OCI-LY3 (cell line): ENCODE measurements around the gene CDC5L.

Experiments used
- H2AFZ ChIP-seq: fragments of 200-600, 300-600 bp; shearing (Covaris generic); 2 replicates; pipeline ENCODE4 v1.6.0; 2014; ENCODE audit warnings: antibody characterized with exemption, low read depth, low read length
- H3K27ac ChIP-seq: fragments of 200-600, 300-600 bp; sonication (generic); 2 replicates; pipeline ENCODE4 v1.5.1; 2014; ENCODE audit warnings: mild to moderate bottlenecking, low read length, moderate library complexity, mixed read lengths
- H3K27me3 ChIP-seq: fragments of 200-600, 300-600 bp; sonication (generic); 2 replicates; pipeline ENCODE4 v1.6.1; 2014; ENCODE audit warnings: low read depth, low read length, mixed read lengths
- H3K36me3 ChIP-seq: fragments of 200-600, 300-600 bp; sonication (generic); replicated peaks from 2 replicates; pipeline ENCODE3; 2014; ENCODE audit warnings: low read depth, low read length, mixed read lengths
- H3K4me1 ChIP-seq: fragments of 300-600, 200-600 bp; sonication (generic); 2 replicates; pipeline ENCODE4 v1.6.1; 2014; ENCODE audit warnings: low read length, mixed read lengths
- H3K4me2 ChIP-seq: fragments of 200-600, 300-600 bp; sonication (generic); 2 replicates; pipeline ENCODE4 v1.6.1; 2014; ENCODE audit warnings: low read length, mixed read lengths
- H3K4me3 ChIP-seq: fragments of 300-600, 200-600 bp; sonication (generic); 2 replicates; pipeline ENCODE4 v1.5.1; 2014; ENCODE audit warnings: antibody characterized with exemption, mild to moderate bottlenecking, low read length, moderate library complexity
- H3K79me2 ChIP-seq: fragments of 300-600, 200-600 bp; shearing (Covaris generic); 2 replicates; pipeline ENCODE4 v1.6.1; 2014; ENCODE audit warnings: mild to moderate bottlenecking, low read length, mixed read lengths
- H3K9ac ChIP-seq: fragments of 300-600, 200-600 bp; shearing (Covaris generic); 2 replicates; pipeline ENCODE4 v1.6.0; 2014; ENCODE audit warnings: mild to moderate bottlenecking, low read length, moderate library complexity
- H3K9me3 ChIP-seq: fragments of 200-600, 300-600 bp; shearing (Covaris generic); 2 replicates; pipeline ENCODE4 v1.6.1; 2014; ENCODE audit warnings: low read length, mixed read lengths; ENCODE audit not compliant: insufficient read depth
- H4K20me1 ChIP-seq: fragments of 200-600, 300-600 bp; sonication (generic); 2 replicates; pipeline ENCODE4 v1.6.1; 2016; ENCODE audit warnings: low read length, mixed read lengths; ENCODE audit not compliant: insufficient read depth
- EZH2phosphoT487 ChIP-seq: fragments of 200-600 bp; shearing (Covaris generic); IDR thresholded peaks from 2 replicates; pipeline ENCODE4 v1.6.1; 2018; ENCODE audit warnings: antibody characterized with exemption, mixed run types, low read depth
- TF ChIP-seq, protein P1 (sequence below): fragments of 200-600, 300-600 bp; sonication (generic); IDR thresholded peaks from 2 replicates; pipeline ENCODE4 v1.5.1; 2014; ENCODE audit warnings: antibody characterized with exemption, low read length, low read depth

Gene CDC5L

DNA sequence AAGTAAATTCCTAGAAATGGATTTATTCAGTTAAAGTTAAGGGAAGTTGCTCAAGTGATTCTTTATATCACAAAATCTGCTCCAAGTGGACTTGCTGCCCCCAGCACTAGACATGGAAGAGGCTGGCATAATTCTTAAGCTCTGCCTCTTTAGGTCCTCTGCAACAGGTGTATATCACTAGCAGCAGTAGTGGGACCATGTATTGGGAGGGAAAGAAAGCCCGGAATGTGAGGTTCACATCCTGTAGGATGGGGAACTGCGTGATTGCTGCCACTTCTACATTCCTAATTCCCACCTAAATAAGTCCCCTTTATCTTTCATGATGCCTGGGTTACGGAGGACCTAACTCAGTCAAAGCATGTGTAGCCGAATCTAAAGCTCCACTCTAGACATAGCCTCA is 31.9 kb upstream of the CDC5L start:
- Histone ChIP-seq H3K9me3 (no peaks in the 10 kb centered on the region), H3K4me1 (no peaks in the 10 kb centered on the region), H4K20me1 (no peaks in the 10 kb centered on the region), H3K27me3 (peaks cover 39% of the 10 kb centered on the region; the same call in 1 of the 2 replicates), H3K4me3 (no peak overlapping the region), H3K4me2 (no peak overlapping the region), H3K9ac (no peak overlapping the region), H3K79me2 (no peaks in the 10 kb centered on the region), H2AFZ (no peak overlapping the region), H3K36me3 (no peaks in the 10 kb centered on the region), H3K27ac (no peak overlapping the region)
- no peak for TF ChIP-seq EZH2phosphoT487
- TF ChIP-seq, protein P1, sequence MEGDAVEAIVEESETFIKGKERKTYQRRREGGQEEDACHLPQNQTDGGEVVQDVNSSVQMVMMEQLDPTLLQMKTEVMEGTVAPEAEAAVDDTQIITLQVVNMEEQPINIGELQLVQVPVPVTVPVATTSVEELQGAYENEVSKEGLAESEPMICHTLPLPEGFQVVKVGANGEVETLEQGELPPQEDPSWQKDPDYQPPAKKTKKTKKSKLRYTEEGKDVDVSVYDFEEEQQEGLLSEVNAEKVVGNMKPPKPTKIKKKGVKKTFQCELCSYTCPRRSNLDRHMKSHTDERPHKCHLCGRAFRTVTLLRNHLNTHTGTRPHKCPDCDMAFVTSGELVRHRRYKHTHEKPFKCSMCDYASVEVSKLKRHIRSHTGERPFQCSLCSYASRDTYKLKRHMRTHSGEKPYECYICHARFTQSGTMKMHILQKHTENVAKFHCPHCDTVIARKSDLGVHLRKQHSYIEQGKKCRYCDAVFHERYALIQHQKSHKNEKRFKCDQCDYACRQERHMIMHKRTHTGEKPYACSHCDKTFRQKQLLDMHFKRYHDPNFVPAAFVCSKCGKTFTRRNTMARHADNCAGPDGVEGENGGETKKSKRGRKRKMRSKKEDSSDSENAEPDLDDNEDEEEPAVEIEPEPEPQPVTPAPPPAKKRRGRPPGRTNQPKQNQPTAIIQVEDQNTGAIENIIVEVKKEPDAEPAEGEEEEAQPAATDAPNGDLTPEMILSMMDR, result no peak

- H3K4me2 ChIP-seq, result no peak overlapping the region
- no peaks in the 10 kb centered on the region for H3K79me2 ChIP-seq
- H4K20me1 ChIP-seq, result no peaks in the 10 kb centered on the region
- no peak overlapping the region for H2AFZ ChIP-seq
- H3K4me3 ChIP-seq, result no peak overlapping the region
- H3K9ac ChIP-seq, result no peak overlapping the region
- no peaks in the 10 kb centered on the region for H3K9me3 ChIP-seq
- no peaks in the 10 kb centered on the region for H3K4me1 ChIP-seq
- peaks cover 39% of the 10 kb centered on the region; the same call in 1 of the 2 replicates for H3K27me3 ChIP-seq
- H3K27ac ChIP-seq, result no peak overlapping the region
- H3K36me3 ChIP-seq, result no peaks in the 10 kb centered on the region
- TF ChIP-seq, protein P1, result no peak
- TF ChIP-seq EZH2phosphoT487, result no peak
These were observed 31.0 kb upstream of the CDC5L start for GRCh38 chr6:44356487-44356886.

- no peak overlapping the region for H3K27ac ChIP-seq
- H4K20me1 ChIP-seq, result no peaks in the 10 kb centered on the region
- H3K4me3 ChIP-seq, result no peak overlapping the region
- H3K9me3 ChIP-seq, result no peaks in the 10 kb centered on the region
- peaks cover 41% of the 10 kb centered on the region; the same call in 1 of the 2 replicates for H3K27me3 ChIP-seq
- no peaks in the 10 kb centered on the region for H3K4me1 ChIP-seq
- H3K36me3 ChIP-seq, result no peaks in the 10 kb centered on the region
- no peak overlapping the region for H2AFZ ChIP-seq
- no peaks in the 10 kb centered on the region for H3K79me2 ChIP-seq
- no peak overlapping the region for H3K9ac ChIP-seq
- no peak overlapping the region for H3K4me2 ChIP-seq
- TF ChIP-seq EZH2phosphoT487, result no peak
- TF ChIP-seq, protein P1, result no peak
These were observed 27.5 kb upstream of the CDC5L start for GRCh38 chr6:44359973-44360372.

DNA sequence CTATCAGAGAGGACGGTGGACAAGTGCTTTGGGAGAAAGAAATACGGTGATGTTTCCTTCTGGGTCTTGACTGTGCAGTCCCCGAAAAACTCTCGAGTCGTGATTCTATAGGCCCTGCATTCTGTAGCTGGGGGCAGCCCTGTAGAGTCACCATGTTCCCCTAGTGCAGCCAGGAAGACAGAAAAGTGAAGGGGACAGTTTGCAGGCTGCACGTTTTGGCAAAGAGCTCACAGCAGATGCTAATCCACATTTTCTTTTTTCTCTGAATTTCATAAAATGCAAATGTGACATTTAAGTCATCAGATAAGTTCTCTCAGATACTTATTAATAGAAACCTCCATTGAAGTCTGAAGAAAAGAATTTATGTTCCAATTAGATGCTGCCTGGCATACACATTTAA is 25.6 kb upstream of the CDC5L start:
- Histone ChIP-seq H3K36me3 (no peaks in the 10 kb centered on the region), H3K79me2 (no peaks in the 10 kb centered on the region), H3K4me1 (no peaks in the 10 kb centered on the region), H3K27ac (no peak overlapping the region), H3K9ac (no peak overlapping the region), H3K27me3 (peaks cover 35% of the 10 kb centered on the region; the same call in 1 of the 2 replicates), H4K20me1 (no peaks in the 10 kb centered on the region), H3K4me2 (no peak overlapping the region), H3K4me3 (no peak overlapping the region), H3K9me3 (no peaks in the 10 kb centered on the region), H2AFZ (no peak overlapping the region)
- TF ChIP-seq, protein P1, result no peak
- TF ChIP-seq EZH2phosphoT487, result no peak
